HCT116 (cell line): Measurements from ENCODE around the gene MOB3C. TPM values are rescaled to one million over a fixed set of nuclear protein-coding genes. Genes with fewer than 3 reads are reported as not detected.
A peak's percentile ranks its signal among the peaks of the same experiment; 100 is the strongest.

Source experiments
- ATAC-seq: fragments of 200-7000 bp; cut with Tn5 transposase; 2 replicates; pipeline ENCODE4 v1.9.1; 2020; ENCODE audit warnings: mild to moderate bottlenecking, moderate library complexity
- BruUV-seq: library from RNA; stranded (reverse); fragments of 400-500 nt; replicated peaks from 2 replicates; lab custom pipeline; 2021; lab: Mats Ljungman, UMichigan
- CTCF ChIA-PET: fragments of 300-600 bp; sonication (Branson Sonifier 250); formaldehyde crosslinking; loops from one replicate; lab custom pipeline; 2021; ENCODE audit warnings: antibody characterized with exemption; lab: Charles Lee
- POLR2A ChIA-PET: fragments of 300-600, 350-600 bp; sonication (Branson Sonifier 250); formaldehyde crosslinking; loops from one replicate; lab custom pipeline; 2021; ENCODE audit warnings: antibody characterized with exemption; lab: Charles Lee
- RAD21 ChIA-PET, 2 experiments: fragments of 300-600 bp; sonication (Branson Sonifier 250); formaldehyde crosslinking; loops; one replicate each; lab custom pipeline; 2023; ENCODE audit warnings: low total read pairs in 2 of 2; ENCODE audit not compliant: uncharacterized antibody in 2 of 2, unreplicated experiment in 2 of 2, low non-redundant PET in 1 of 2; lab: Charles Lee
- DNase-seq: peaks from one replicate; pipeline ENCODE4 v3.0.0-alpha.2; 2010; ENCODE audit warnings: low read depth, low spot score
- H2AFZ ChIP-seq: fragments of 200-600 bp; shearing (Covaris generic), sonication (generic); 2 replicates; pipeline ENCODE4 v1.6.1; 2017; ENCODE audit warnings: low read depth, mixed run types, mixed read lengths, antibody characterized with exemption, low read length; ENCODE audit not compliant: poor library complexity, severe bottlenecking
- H3K27ac ChIP-seq: 2 replicates; pipeline ENCODE4 v1.5.1; 2012; ENCODE audit warnings: low read depth, low read length
- H3K27me3 ChIP-seq: fragments of 200-600 bp; sonication (generic); 2 replicates; pipeline ENCODE4 v1.6.1; 2016; ENCODE audit warnings: mixed run types, low read length, mixed read lengths; ENCODE audit not compliant: insufficient read depth
- H3K36me3 ChIP-seq, 2 experiments: fragments of 200-500 bp in 1 of 2; fragments of 200-600 bp in 1 of 2; sonication (Bioruptor generic) in 1 of 2; sonication (generic) in 1 of 2; 2 replicates each; pipeline versions ENCODE4 v1.5.1 to v1.6.1; 2014 to 2016; ENCODE audit warnings: low read length in 2 of 2, inconsistent platforms in 1 of 2, mixed read lengths in 1 of 2, mixed run types in 1 of 2; ENCODE audit not compliant: insufficient read depth in 2 of 2, control insufficient read depth in 1 of 2
- H3K4me1 ChIP-seq, 2 experiments: fragments of 200-600 bp in 1 of 2; sonication (generic) in 1 of 2; 2 replicates each; pipeline versions ENCODE4 v1.5.1 to v1.6.1; 2012 to 2017; ENCODE audit warnings: low read length in 2 of 2, inconsistent platforms in 1 of 2, mild to moderate bottlenecking in 1 of 2, mixed read lengths in 1 of 2, mixed run types in 1 of 2, moderate library complexity in 1 of 2; ENCODE audit not compliant: insufficient read depth in 2 of 2, control insufficient read depth in 1 of 2
- H3K4me2 ChIP-seq: fragments of 200-600 bp; sonication (generic); 2 replicates; pipeline ENCODE4 v1.6.1; 2017; ENCODE audit warnings: mixed run types, low read length, mixed read lengths
- H3K4me3 ChIP-seq, 2 experiments: fragments of 200-600 bp in 1 of 2; sonication (generic) in 1 of 2; replicated peaks in 1 of 2; 2 replicates each; pipeline ENCODE4 v1.5.1; 2011 to 2016; ENCODE audit warnings: low read length in 2 of 2, control low read depth in 1 of 2, low read depth in 1 of 2, mild to moderate bottlenecking in 1 of 2, mixed read lengths in 1 of 2, mixed run types in 1 of 2
- H3K79me2 ChIP-seq: fragments of 200-600 bp; sonication (generic); 2 replicates; pipeline ENCODE4 v1.6.1; 2017; ENCODE audit warnings: mild to moderate bottlenecking, mixed run types, low read length, moderate library complexity, mixed read lengths; ENCODE audit not compliant: insufficient read depth
- H3K9ac ChIP-seq: fragments of 200-600 bp; sonication (generic); 2 replicates; pipeline ENCODE4 v1.6.1; 2016; ENCODE audit warnings: low read length, mixed read lengths
- H3K9me2 ChIP-seq: fragments of 200-600 bp; sonication (generic), shearing (Covaris generic); 2 replicates; pipeline ENCODE4 v1.6.1; 2017; ENCODE audit warnings: mixed run types, mild to moderate bottlenecking, moderate library complexity; ENCODE audit not compliant: insufficient read depth
- H3K9me3 ChIP-seq, 2 experiments: fragments of 200-500 bp in 1 of 2; fragments of 200-600 bp in 1 of 2; sonication (Bioruptor generic) in 1 of 2; sonication (generic) in 1 of 2; 2 replicates each; pipeline ENCODE4 v1.6.1; 2014 to 2017; ENCODE audit warnings: low read length in 2 of 2, mixed read lengths in 2 of 2, inconsistent platforms in 1 of 2, low read depth in 1 of 2, mild to moderate bottlenecking in 1 of 2, mixed run types in 1 of 2, moderate library complexity in 1 of 2; ENCODE audit not compliant: control insufficient read depth in 1 of 2, insufficient read depth in 1 of 2
- H4K20me1 ChIP-seq: fragments of 200-600 bp; sonication (generic), shearing (Covaris generic); 2 replicates; pipeline ENCODE4 v1.6.1; 2017; ENCODE audit warnings: mixed run types, mild to moderate bottlenecking, moderate library complexity; ENCODE audit not compliant: insufficient read depth
- EZH2 ChIP-seq: fragments of 200-600 bp; sonication (generic); IDR thresholded peaks from 2 replicates; pipeline ENCODE4 v1.6.1; 2017; ENCODE audit warnings: antibody characterized with exemption, mixed run types
- JUND ChIP-seq: IDR thresholded peaks from 2 replicates; pipeline ENCODE4 v1.6.1; 2012
- SIN3A ChIP-seq: IDR thresholded peaks from 2 replicates; pipeline ENCODE4 v1.6.1; 2012; ENCODE audit warnings: low read depth
- SP1 ChIP-seq: IDR thresholded peaks from 2 replicates; pipeline ENCODE4 v1.6.1; 2012; ENCODE audit warnings: low read depth
- SRF ChIP-seq: IDR thresholded peaks from 2 replicates; pipeline ENCODE4 v1.6.1; 2012; ENCODE audit warnings: low read depth
- YY1 ChIP-seq: IDR thresholded peaks from 2 replicates; pipeline ENCODE4 v1.6.1; 2011; ENCODE audit warnings: low read length, low read depth, moderate library complexity, mild to moderate bottlenecking; ENCODE audit not compliant: insufficient replicate concordance; ENCODE audit errors: extremely low read depth
- ZBTB33 ChIP-seq: IDR thresholded peaks from 2 replicates; pipeline ENCODE4 v1.6.1; 2011; ENCODE audit warnings: mild to moderate bottlenecking, low read length, moderate library complexity; ENCODE audit not compliant: insufficient replicate concordance; ENCODE audit errors: extremely low read depth
- ZNF274 ChIP-seq: fragments of 200-500 bp; sonication (Bioruptor generic); IDR thresholded peaks from 2 replicates; pipeline ENCODE4 v1.6.1; 2014; ENCODE audit warnings: mild to moderate bottlenecking, low read depth, low read length, inconsistent platforms
- intact Hi-C: fragments of 100-400 bp; cut with micrococcal nuclease; formaldehyde crosslinking; loops from 2 replicates; pipeline ENCODE4 v1.10.0; 2022
- total RNA-seq: library from RNA; stranded (reverse); gene quantifications from one replicate; pipeline ENCODE4 v1.2.1, GENCODE V29; 2021; ENCODE audit not compliant: unreplicated experiment
- TF ChIP-seq, protein P1 (sequence below): IDR thresholded peaks from 2 replicates; pipeline ENCODE4 v1.6.1; 2012; ENCODE audit warnings: low read depth

Gene MOB3C
- total RNA-seq, 1 experiment from 2014 or later = 5.5 TPM

DNA sequence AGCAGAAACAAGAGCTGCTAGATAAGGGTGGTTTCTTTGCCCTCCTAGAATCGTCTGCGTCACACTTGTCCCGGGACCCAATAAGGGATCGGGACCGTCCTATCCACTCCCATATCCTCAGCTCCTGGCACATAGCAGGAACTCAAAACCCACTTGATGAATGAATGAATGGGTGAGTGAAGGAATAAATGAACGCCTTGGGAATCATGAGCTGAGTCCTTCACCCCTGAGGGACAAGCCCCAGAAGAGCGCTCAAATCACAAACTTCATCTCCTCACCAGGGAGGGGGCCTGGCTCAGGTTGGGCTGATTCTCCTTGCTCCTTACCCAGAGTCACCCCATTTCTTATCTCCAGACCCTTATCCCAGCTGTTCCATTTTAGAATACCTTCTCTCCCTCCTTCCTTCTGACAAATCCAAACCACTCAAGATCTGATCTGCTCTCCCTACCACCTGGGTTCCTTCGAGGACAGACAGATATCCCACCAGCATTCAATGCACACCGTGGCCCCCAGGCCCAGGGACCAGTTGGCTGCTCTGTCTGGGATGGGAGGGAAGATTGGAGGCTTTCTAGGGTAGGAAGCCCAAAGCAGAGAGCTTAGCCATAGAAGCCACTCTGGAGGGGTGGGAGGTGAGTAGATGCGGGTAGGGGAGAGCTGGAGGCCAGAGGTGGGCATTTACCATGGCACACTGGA, 643 bp upstream of the MOB3C start:
- ChIA-PET POLR2A (interaction anchor here (1.0 to 1.6 kb wide), 4 partner anchors 11 to 102 kb away, joined by 3 to 14 read pairs (median 4); partner anchors contain the start of genes EFCAB14 and MKNK1), RAD21 (interaction anchor here in 1 of 2 experiments (1.1 kb wide), 1 partner anchor 107 kb away, joined by 3 read pairs; no protein-coding TSS in a partner anchor), CTCF (interaction anchor here (1.5 kb wide), 1 partner anchor 13 kb away, joined by 4 read pairs; the partner anchor contains the start of gene MKNK1)
- Histone ChIP-seq H3K4me1 (peaks cover 13 to 50% of the 10 kb centered on the region in 2 experiments; a peak in 3 of 4 replicates), H3K36me3 (no peaks in the 10 kb centered on the region), H3K9me2 (no peaks in the 10 kb centered on the region), H3K4me2 (peak overlapping the region; percentile 96), H2AFZ (peak overlapping the region; percentile 90), H3K9ac (peak overlapping the region; percentile 64), H3K27ac (peak overlapping the region; percentile 49; the same call in 1 of the 2 replicates), H3K79me2 (no peaks in the 10 kb centered on the region), H3K4me3 (peak overlapping the region; percentile 63 to 73), H3K27me3 (no peaks in the 10 kb centered on the region), H4K20me1 (no peaks in the 10 kb centered on the region), H3K9me3 (no peaks in the 10 kb centered on the region)
- DNase-seq (no peak), ATAC-seq (peak; percentile 57)
- no peak for TF ChIP-seq JUND
- TF ChIP-seq SP1 = no peak
- no peak for TF ChIP-seq SIN3A
- no peak for TF ChIP-seq EZH2
- TF ChIP-seq SRF = no peak
- no peak for TF ChIP-seq YY1
- TF ChIP-seq, protein P1, sequence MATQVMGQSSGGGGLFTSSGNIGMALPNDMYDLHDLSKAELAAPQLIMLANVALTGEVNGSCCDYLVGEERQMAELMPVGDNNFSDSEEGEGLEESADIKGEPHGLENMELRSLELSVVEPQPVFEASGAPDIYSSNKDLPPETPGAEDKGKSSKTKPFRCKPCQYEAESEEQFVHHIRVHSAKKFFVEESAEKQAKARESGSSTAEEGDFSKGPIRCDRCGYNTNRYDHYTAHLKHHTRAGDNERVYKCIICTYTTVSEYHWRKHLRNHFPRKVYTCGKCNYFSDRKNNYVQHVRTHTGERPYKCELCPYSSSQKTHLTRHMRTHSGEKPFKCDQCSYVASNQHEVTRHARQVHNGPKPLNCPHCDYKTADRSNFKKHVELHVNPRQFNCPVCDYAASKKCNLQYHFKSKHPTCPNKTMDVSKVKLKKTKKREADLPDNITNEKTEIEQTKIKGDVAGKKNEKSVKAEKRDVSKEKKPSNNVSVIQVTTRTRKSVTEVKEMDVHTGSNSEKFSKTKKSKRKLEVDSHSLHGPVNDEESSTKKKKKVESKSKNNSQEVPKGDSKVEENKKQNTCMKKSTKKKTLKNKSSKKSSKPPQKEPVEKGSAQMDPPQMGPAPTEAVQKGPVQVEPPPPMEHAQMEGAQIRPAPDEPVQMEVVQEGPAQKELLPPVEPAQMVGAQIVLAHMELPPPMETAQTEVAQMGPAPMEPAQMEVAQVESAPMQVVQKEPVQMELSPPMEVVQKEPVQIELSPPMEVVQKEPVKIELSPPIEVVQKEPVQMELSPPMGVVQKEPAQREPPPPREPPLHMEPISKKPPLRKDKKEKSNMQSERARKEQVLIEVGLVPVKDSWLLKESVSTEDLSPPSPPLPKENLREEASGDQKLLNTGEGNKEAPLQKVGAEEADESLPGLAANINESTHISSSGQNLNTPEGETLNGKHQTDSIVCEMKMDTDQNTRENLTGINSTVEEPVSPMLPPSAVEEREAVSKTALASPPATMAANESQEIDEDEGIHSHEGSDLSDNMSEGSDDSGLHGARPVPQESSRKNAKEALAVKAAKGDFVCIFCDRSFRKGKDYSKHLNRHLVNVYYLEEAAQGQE = no peak
- TF ChIP-seq ZBTB33 = no peak
- TF ChIP-seq ZNF274 = no peak
- no TSS peak for BruUV-seq
- intact Hi-C loops = no loop called here
